H9 (cell line): ENCODE measurements around the gene RNASET2. TPM values are rescaled to one million over a fixed set of nuclear protein-coding genes. Genes with fewer than 3 reads are reported as not detected.
A peak's percentile ranks its signal among the peaks of the same experiment; 100 is the strongest.

ENCODE experiments used
- DNase-seq: peaks from one replicate; pipeline ENCODE4 v3.0.0-alpha.2; 2017
- H2AFZ ChIP-seq: one replicate; pipeline ENCODE4 v1.6.1; 2013; ENCODE audit warnings: mild to moderate bottlenecking, low read length, control low read depth, moderate library complexity
- H2AK5ac ChIP-seq: 2 replicates; pipeline ENCODE4 v1.6.1; 2013; ENCODE audit warnings: low read length, control low read depth, mixed read lengths; ENCODE audit not compliant: insufficient read length
- H2BK120ac ChIP-seq: one replicate; pipeline ENCODE4 v1.6.1; 2013; ENCODE audit warnings: low read depth, mild to moderate bottlenecking, low read length, control low read depth, inconsistent platforms; ENCODE audit not compliant: poor library complexity, severe bottlenecking
- H2BK12ac ChIP-seq: 2 replicates; pipeline ENCODE4 v1.6.1; 2013; ENCODE audit warnings: low read length, control low read depth, mixed read lengths, low read depth; ENCODE audit not compliant: insufficient read length
- H2BK15ac ChIP-seq: 2 replicates; pipeline ENCODE4 v1.6.1; 2013; ENCODE audit warnings: low read depth, low read length, control low read depth
- H2BK20ac ChIP-seq: one replicate; pipeline ENCODE4 v1.6.1; 2013; ENCODE audit warnings: low read depth, mild to moderate bottlenecking, low read length, control low read depth, inconsistent platforms; ENCODE audit not compliant: poor library complexity, severe bottlenecking
- H2BK5ac ChIP-seq: 2 replicates; pipeline ENCODE4 v1.6.1; 2013; ENCODE audit warnings: low read length, control low read depth, mixed read lengths; ENCODE audit not compliant: insufficient read length
- H3K14ac ChIP-seq: 2 replicates; pipeline ENCODE4 v1.6.1; 2013; ENCODE audit warnings: low read length, control low read depth; ENCODE audit not compliant: insufficient read depth
- H3K18ac ChIP-seq: 2 replicates; pipeline ENCODE4 v1.6.1; 2013; ENCODE audit warnings: low read depth, mild to moderate bottlenecking, mixed read lengths, low read length, control low read depth; ENCODE audit not compliant: insufficient read length
- H3K23ac ChIP-seq: 2 replicates; pipeline ENCODE4 v1.6.1; 2013; ENCODE audit warnings: low read length, control low read depth, mixed read lengths, low read depth; ENCODE audit not compliant: insufficient read length
- H3K23me2 ChIP-seq: 2 replicates; pipeline ENCODE4 v1.6.1; 2013; ENCODE audit warnings: low read depth, mild to moderate bottlenecking, mixed read lengths, low read length, control low read depth; ENCODE audit not compliant: insufficient read length, poor library complexity, severe bottlenecking
- H3K27ac ChIP-seq: 2 replicates; pipeline ENCODE4 v1.5.1; 2013; ENCODE audit warnings: low read length, control low read depth, mixed read lengths, low read depth; ENCODE audit not compliant: insufficient read length
- H3K27me3 ChIP-seq: 2 replicates; pipeline ENCODE4 v1.6.1; 2013; ENCODE audit warnings: low read length, control low read depth, inconsistent platforms; ENCODE audit not compliant: insufficient read depth
- H3K4ac ChIP-seq: 2 replicates; pipeline ENCODE4 v1.6.1; 2013; ENCODE audit warnings: low read depth, mild to moderate bottlenecking, control low read depth, inconsistent platforms, low read length, moderate library complexity
- H3K4me1 ChIP-seq: 2 replicates; pipeline ENCODE4 v1.6.1; 2013; ENCODE audit warnings: low read length, control low read depth, inconsistent platforms; ENCODE audit not compliant: insufficient read depth
- H3K4me2 ChIP-seq: 2 replicates; pipeline ENCODE4 v1.6.1; 2013; ENCODE audit warnings: low read length, control low read depth, mixed read lengths; ENCODE audit not compliant: insufficient read length, insufficient read depth
- H3K56ac ChIP-seq: 2 replicates; pipeline ENCODE4 v1.6.1; 2013; ENCODE audit warnings: low read depth, mild to moderate bottlenecking, mixed read lengths, low read length, control low read depth; ENCODE audit not compliant: insufficient read length
- H3K79me1 ChIP-seq: 2 replicates; pipeline ENCODE4 v1.6.1; 2013; ENCODE audit warnings: low read depth, mild to moderate bottlenecking, moderate library complexity, low read length, control low read depth, inconsistent platforms; ENCODE audit not compliant: insufficient read depth, poor library complexity, severe bottlenecking
- H3K79me2 ChIP-seq: 2 replicates; pipeline ENCODE4 v1.6.1; 2013; ENCODE audit warnings: low read length, control low read depth, inconsistent platforms; ENCODE audit not compliant: insufficient read depth
- H3K9ac ChIP-seq: 2 replicates; pipeline ENCODE4 v1.6.1; 2013; ENCODE audit warnings: low read length, control low read depth, mixed read lengths; ENCODE audit not compliant: insufficient read length; ENCODE audit errors: extremely low read depth
- H3K9me3 ChIP-seq: one replicate; pipeline ENCODE4 v1.6.1; 2013; ENCODE audit warnings: low read depth, low read length, inconsistent platforms; ENCODE audit not compliant: control insufficient read depth
- H3T11ph ChIP-seq: one replicate; pipeline ENCODE4 v1.6.1; 2013; ENCODE audit warnings: mild to moderate bottlenecking, low read length, control low read depth, inconsistent platforms
- H4K20me1 ChIP-seq: one replicate; pipeline ENCODE4 v1.6.1; 2013; ENCODE audit not compliant: control insufficient read depth, insufficient read length, insufficient read depth
- H4K5ac ChIP-seq: 2 replicates; pipeline ENCODE4 v1.6.1; 2013; ENCODE audit warnings: low read depth, mild to moderate bottlenecking, mixed read lengths, low read length, control low read depth; ENCODE audit not compliant: insufficient read length
- H4K8ac ChIP-seq: replicated peaks from 2 replicates; pipeline ENCODE4 v1.6.1; 2013; ENCODE audit warnings: low read length, control low read depth, mixed read lengths, low read depth; ENCODE audit not compliant: insufficient read length
- H4K91ac ChIP-seq: 2 replicates; pipeline ENCODE4 v1.6.1; 2013; ENCODE audit warnings: low read depth, mild to moderate bottlenecking, moderate library complexity, mixed read lengths, low read length, control low read depth; ENCODE audit not compliant: insufficient read length
- H3K27ac Mint-ChIP-seq, 3 experiments: 2 replicates in 2 of 3; 3 replicates in 1 of 3; pipeline ENCODE4 v1.8.0; 2020 to 2021; ENCODE audit warnings: mixed read lengths in 3 of 3, mild to moderate bottlenecking in 1 of 3, moderate library complexity in 1 of 3
- H3K27me3 Mint-ChIP-seq: 2 replicates; pipeline ENCODE4 v1.8.0; 2021; ENCODE audit warnings: low read depth, mild to moderate bottlenecking, moderate library complexity, mixed read lengths
- H3K36me3 Mint-ChIP-seq, 3 experiments: 2 replicates in 2 of 3; 3 replicates in 1 of 3; pipeline ENCODE4 v1.8.0; 2020 to 2021; ENCODE audit warnings: low read depth in 3 of 3, mixed read lengths in 3 of 3; ENCODE audit not compliant: insufficient read depth in 1 of 3
- H3K4me1 Mint-ChIP-seq, 2 experiments: 2 replicates each; pipeline ENCODE4 v1.8.0; 2020; ENCODE audit warnings: mixed read lengths in 2 of 2
- H3K4me3 Mint-ChIP-seq, 2 experiments: 2 replicates in 1 of 2; 3 replicates in 1 of 2; pipeline ENCODE4 v1.8.0; 2020 to 2021; ENCODE audit warnings: mild to moderate bottlenecking in 2 of 2, mixed read lengths in 2 of 2, moderate library complexity in 1 of 2
- H3K9me3 Mint-ChIP-seq, 2 experiments: 2 replicates in 1 of 2; 3 replicates in 1 of 2; pipeline ENCODE4 v1.8.0; 2020; ENCODE audit warnings: mild to moderate bottlenecking in 2 of 2, mixed read lengths in 2 of 2, moderate library complexity in 1 of 2
- WGBS: extraction: QIAGEN DNeasy Blood & Tissue Kit; methylation state at CpG from one replicate; pipeline ENCODE4 v1.1.7; 2013; ENCODE audit warnings: missing lambda C conversion rate, low lambda C conversion rate, mixed read lengths; ENCODE audit not compliant: insufficient read length; ENCODE audit errors: extremely low coverage; 5-methylcytosine and 5-hydroxymethylcytosine counted together
- total RNA-seq: library from RNA; stranded (reverse); gene quantifications from 2 replicates; pipeline ENCODE4 v1.2.1, GENCODE V29; 2021
- TF ChIP-seq, protein P1 (sequence below): fragments of 200-600 bp; sonication (generic); conservative IDR thresholded peaks from 3 replicates; pipeline ENCODE4 v1.8.0; 2021; ENCODE audit warnings: antibody characterized with exemption, mild to moderate bottlenecking

Gene RNASET2
- total RNA-seq, 1 experiment from 2014 or later = 28.2 TPM

DNA sequence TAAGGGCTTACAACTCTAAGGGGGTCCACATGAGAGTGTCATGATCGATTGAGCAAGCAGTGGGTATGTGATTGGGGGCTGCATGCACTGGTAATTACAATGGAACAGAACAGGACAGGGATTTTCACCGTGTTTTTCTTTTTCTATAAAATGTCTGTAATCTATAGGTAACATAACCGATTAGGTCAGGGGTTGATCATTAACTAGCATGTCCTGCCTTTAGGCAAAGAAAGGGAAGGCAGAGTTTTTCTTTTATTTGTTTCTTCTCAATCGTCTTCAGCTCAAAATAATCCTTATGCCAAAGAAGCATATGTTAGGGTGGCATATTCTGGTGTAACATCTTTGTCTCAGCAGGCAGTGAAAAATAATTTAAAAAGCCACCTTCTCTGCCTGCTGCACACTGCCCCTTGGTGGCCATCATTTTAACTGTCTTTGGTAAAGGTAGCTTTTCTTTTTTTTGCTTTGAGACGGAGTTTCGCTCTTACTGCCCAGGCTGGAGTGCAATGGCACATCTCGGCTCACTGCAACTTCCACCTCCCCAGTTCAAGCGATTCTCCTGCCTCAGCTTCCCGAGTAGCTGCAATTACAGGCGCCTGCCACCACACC, 33.2 kb upstream of the RNASET2 start:
- Histone ChIP-seq H2BK12ac (no peak overlapping the region), H2BK5ac (no peak overlapping the region), H3K9me3 (no peaks in the 10 kb centered on the region), H4K8ac (no peak overlapping the region), H3K27ac (no peak overlapping the region), H3K4me2 (no peak overlapping the region), H4K91ac (no peak overlapping the region), H3K79me1 (no peaks in the 10 kb centered on the region), H2BK20ac (no peak overlapping the region), H3K27me3 (no peaks in the 10 kb centered on the region), H4K5ac (no peak overlapping the region), H2BK15ac (no peak overlapping the region), H3K4me1 (peaks cover 7% of the 10 kb centered on the region), H3K18ac (no peak overlapping the region), H3K23me2 (no peaks in the 10 kb centered on the region), H4K20me1 (no peaks in the 10 kb centered on the region), H2AFZ (no peak overlapping the region), H3K23ac (no peak overlapping the region), H3T11ph (no peak overlapping the region), H3K56ac (no peak overlapping the region), H3K4ac (no peak overlapping the region), H2AK5ac (no peak overlapping the region), H3K14ac (no peak overlapping the region), H3K79me2 (peaks cover 1% of the 10 kb centered on the region; the same call in 1 of the 2 replicates), H2BK120ac (no peak overlapping the region), H3K9ac (no peak overlapping the region)
- Mint-ChIP-seq H3K4me3 (no peak overlapping the region), H3K9me3 (peaks cover 3 to 4% of the 10 kb centered on the region in 2 experiments; a peak in 3 of 5 replicates), H3K27ac (peak overlapping the region in 2 of 3 experiments; percentile 25 to 82; a peak in 2 of 7 replicates), H3K4me1 (peaks cover 28 to 33% of the 10 kb centered on the region in 2 experiments), H3K27me3 (no peaks in the 10 kb centered on the region), H3K36me3 (peaks cover 23 to 36% (median 32%) of the 10 kb centered on the region in 3 experiments)
- TF ChIP-seq, protein P1, sequence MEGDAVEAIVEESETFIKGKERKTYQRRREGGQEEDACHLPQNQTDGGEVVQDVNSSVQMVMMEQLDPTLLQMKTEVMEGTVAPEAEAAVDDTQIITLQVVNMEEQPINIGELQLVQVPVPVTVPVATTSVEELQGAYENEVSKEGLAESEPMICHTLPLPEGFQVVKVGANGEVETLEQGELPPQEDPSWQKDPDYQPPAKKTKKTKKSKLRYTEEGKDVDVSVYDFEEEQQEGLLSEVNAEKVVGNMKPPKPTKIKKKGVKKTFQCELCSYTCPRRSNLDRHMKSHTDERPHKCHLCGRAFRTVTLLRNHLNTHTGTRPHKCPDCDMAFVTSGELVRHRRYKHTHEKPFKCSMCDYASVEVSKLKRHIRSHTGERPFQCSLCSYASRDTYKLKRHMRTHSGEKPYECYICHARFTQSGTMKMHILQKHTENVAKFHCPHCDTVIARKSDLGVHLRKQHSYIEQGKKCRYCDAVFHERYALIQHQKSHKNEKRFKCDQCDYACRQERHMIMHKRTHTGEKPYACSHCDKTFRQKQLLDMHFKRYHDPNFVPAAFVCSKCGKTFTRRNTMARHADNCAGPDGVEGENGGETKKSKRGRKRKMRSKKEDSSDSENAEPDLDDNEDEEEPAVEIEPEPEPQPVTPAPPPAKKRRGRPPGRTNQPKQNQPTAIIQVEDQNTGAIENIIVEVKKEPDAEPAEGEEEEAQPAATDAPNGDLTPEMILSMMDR = peak; percentile 52; the same call in 2 of the 3 replicates
- DNase-seq = no peak
- WGBS = no CpG with 5 or more reads among the region's 10 CpGs
